Measurements from ENCODE around the gene UNC5C.

UNC5C gene

GRCh38 chr4:95537863-95538488 lies 10.8 kb downstream of the UNC5C start:
- no peaks in the 10 kb centered on the region for H3K27me3 Mint-ChIP-seq (ENCODE audit: low read depth, poor library complexity)
- TF ChIP-seq, protein P1, sequence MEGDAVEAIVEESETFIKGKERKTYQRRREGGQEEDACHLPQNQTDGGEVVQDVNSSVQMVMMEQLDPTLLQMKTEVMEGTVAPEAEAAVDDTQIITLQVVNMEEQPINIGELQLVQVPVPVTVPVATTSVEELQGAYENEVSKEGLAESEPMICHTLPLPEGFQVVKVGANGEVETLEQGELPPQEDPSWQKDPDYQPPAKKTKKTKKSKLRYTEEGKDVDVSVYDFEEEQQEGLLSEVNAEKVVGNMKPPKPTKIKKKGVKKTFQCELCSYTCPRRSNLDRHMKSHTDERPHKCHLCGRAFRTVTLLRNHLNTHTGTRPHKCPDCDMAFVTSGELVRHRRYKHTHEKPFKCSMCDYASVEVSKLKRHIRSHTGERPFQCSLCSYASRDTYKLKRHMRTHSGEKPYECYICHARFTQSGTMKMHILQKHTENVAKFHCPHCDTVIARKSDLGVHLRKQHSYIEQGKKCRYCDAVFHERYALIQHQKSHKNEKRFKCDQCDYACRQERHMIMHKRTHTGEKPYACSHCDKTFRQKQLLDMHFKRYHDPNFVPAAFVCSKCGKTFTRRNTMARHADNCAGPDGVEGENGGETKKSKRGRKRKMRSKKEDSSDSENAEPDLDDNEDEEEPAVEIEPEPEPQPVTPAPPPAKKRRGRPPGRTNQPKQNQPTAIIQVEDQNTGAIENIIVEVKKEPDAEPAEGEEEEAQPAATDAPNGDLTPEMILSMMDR (IDR thresholded peaks at IDR 0.05), result no peak
- H3K36me3 Mint-ChIP-seq (ENCODE audit: low read depth), result no peaks in the 10 kb centered on the region
- H3K4me3 Mint-ChIP-seq, result no peak overlapping the region
- peaks cover 56% of the 10 kb centered on the region for H3K4me1 Mint-ChIP-seq
- H3K27ac Mint-ChIP-seq, result no peak overlapping the region
- no peak for DNase-seq
- no peaks in the 10 kb centered on the region for H3K9me3 Mint-ChIP-seq

GRCh38 chr4:95537191-95537590 lies 11.6 kb downstream of the UNC5C start:
- H3K4me1 Mint-ChIP-seq, result peaks cover 59% of the 10 kb centered on the region
- no peak overlapping the region for H3K4me3 Mint-ChIP-seq
- H3K27me3 Mint-ChIP-seq (ENCODE audit: low read depth, poor library complexity), result peaks cover 5% of the 10 kb centered on the region
- H3K36me3 Mint-ChIP-seq (ENCODE audit: low read depth), result no peaks in the 10 kb centered on the region
- TF ChIP-seq, protein P1 (IDR thresholded peaks at IDR 0.05), result no peak
- H3K27ac Mint-ChIP-seq, result no peak overlapping the region
- H3K9me3 Mint-ChIP-seq, result no peaks in the 10 kb centered on the region
- peak; percentile 6 for DNase-seq

GRCh38 chr4:95536650-95537049 lies 12.1 kb downstream of the UNC5C start:
- Mint-ChIP-seq H3K27me3 (ENCODE audit: low read depth, poor library complexity) (peaks cover 5% of the 10 kb centered on the region), H3K27ac (no peak overlapping the region), H3K36me3 (ENCODE audit: low read depth) (no peaks in the 10 kb centered on the region), H3K4me1 (peaks cover 54% of the 10 kb centered on the region), H3K4me3 (no peak overlapping the region), H3K9me3 (no peaks in the 10 kb centered on the region)
- TF ChIP-seq, protein P1 (IDR thresholded peaks at IDR 0.05), result no peak
- DNase-seq, result no peak

DNA sequence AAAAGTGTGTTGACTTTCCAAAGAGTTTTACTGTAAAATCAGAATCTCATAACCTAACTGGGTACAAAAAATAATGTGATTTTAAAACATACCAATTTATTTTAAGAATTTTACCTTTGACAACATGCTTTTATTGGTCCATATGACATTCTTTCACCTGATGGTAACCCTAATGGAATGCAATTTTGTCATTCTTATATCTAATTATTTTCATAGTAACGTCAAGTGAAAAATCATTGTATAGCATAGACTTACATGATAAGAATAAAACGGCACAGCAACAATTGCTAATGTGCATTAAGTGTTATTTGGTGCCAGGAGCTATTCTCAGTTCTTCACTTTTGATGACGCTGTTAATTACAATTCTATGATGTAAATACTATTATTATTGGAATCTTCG lies 13.6 kb downstream of the UNC5C start:
- H3K4me3 Mint-ChIP-seq, result no peak overlapping the region
- DNase-seq, result no peak
- peaks cover 5% of the 10 kb centered on the region for H3K27me3 Mint-ChIP-seq (ENCODE audit: low read depth, poor library complexity)
- H3K36me3 Mint-ChIP-seq (ENCODE audit: low read depth), result no peaks in the 10 kb centered on the region
- H3K4me1 Mint-ChIP-seq, result peaks cover 55% of the 10 kb centered on the region
- TF ChIP-seq, protein P1 (IDR thresholded peaks at IDR 0.05), result no peak
- no peak overlapping the region for H3K27ac Mint-ChIP-seq
- no peaks in the 10 kb centered on the region for H3K9me3 Mint-ChIP-seq

- peaks cover 48% of the 10 kb centered on the region for H3K4me1 Mint-ChIP-seq
- H3K36me3 Mint-ChIP-seq (ENCODE audit: low read depth), result no peaks in the 10 kb centered on the region
These were observed 14.7 kb downstream of the UNC5C start for GRCh38 chr4:95534032-95534431.

More at GRCh38 chr4:95534032-95534431, 14.7 kb downstream of the UNC5C start:
- H3K4me3 Mint-ChIP-seq, result no peak overlapping the region
- no peaks in the 10 kb centered on the region for H3K9me3 Mint-ChIP-seq
- peaks cover 5% of the 10 kb centered on the region for H3K27me3 Mint-ChIP-seq (ENCODE audit: low read depth, poor library complexity)
- TF ChIP-seq, protein P1 (IDR thresholded peaks at IDR 0.05), result no peak
- DNase-seq, result no peak
- no peak overlapping the region for H3K27ac Mint-ChIP-seq

Data from nephron progenitor cell (in vitro differentiated cells).